Adipocyte (in vitro differentiated cells): ENCODE data around the gene DLG2.

Experiments used
- DNase-seq: peaks from one replicate; pipeline ENCODE4 v3.0.0-alpha.2; 2015; ENCODE audit warnings: low read depth
- H3K27me3 ChIP-seq: replicated peaks from 2 replicates; pipeline ENCODE4 v1.7.0; 2013; ENCODE audit warnings: mild to moderate bottlenecking, low read length, moderate library complexity; ENCODE audit not compliant: control insufficient read depth, insufficient read depth
- H3K36me3 ChIP-seq: 2 replicates; pipeline ENCODE4 v1.7.0; 2013; ENCODE audit warnings: low read length, mild to moderate bottlenecking, moderate library complexity; ENCODE audit not compliant: control insufficient read depth, insufficient read depth, severe bottlenecking
- H3K4me1 ChIP-seq: 2 replicates; pipeline ENCODE4 v1.7.0; 2013; ENCODE audit warnings: mild to moderate bottlenecking, low read length, moderate library complexity; ENCODE audit not compliant: control insufficient read depth, insufficient read depth
- H3K4me3 ChIP-seq: 2 replicates; pipeline ENCODE4 v1.7.0; 2013; ENCODE audit warnings: mild to moderate bottlenecking, low read length, moderate library complexity
- H3K9ac ChIP-seq: 2 replicates; pipeline ENCODE4 v1.7.0; 2013; ENCODE audit warnings: mild to moderate bottlenecking, low read length, moderate library complexity
- H3K9me3 ChIP-seq: 2 replicates; pipeline ENCODE4 v1.7.0; 2013; ENCODE audit warnings: mild to moderate bottlenecking, low read length, moderate library complexity; ENCODE audit not compliant: control insufficient read depth

The DLG2 gene

GRCh38 chr11:84071851-84072250 is 1555.3 kb downstream of the DLG2 start:
- Histone ChIP-seq H3K4me1 (no peaks in the 10 kb centered on the region), H3K36me3 (no peaks in the 10 kb centered on the region), H3K9me3 (no peaks in the 10 kb centered on the region), H3K9ac (no peak overlapping the region), H3K4me3 (no peak overlapping the region), H3K27me3 (no peaks in the 10 kb centered on the region)
- DNase-seq: no peak

- no peak overlapping the region for H3K9ac ChIP-seq
- H3K27me3 ChIP-seq: no peaks in the 10 kb centered on the region
- no peak for DNase-seq
- H3K9me3 ChIP-seq: no peaks in the 10 kb centered on the region
- no peaks in the 10 kb centered on the region for H3K36me3 ChIP-seq
- H3K4me3 ChIP-seq: no peak overlapping the region
- H3K4me1 ChIP-seq: no peaks in the 10 kb centered on the region
Measured at GRCh38 chr11:84069048-84069447, 1558.1 kb downstream of the DLG2 start.

DNA sequence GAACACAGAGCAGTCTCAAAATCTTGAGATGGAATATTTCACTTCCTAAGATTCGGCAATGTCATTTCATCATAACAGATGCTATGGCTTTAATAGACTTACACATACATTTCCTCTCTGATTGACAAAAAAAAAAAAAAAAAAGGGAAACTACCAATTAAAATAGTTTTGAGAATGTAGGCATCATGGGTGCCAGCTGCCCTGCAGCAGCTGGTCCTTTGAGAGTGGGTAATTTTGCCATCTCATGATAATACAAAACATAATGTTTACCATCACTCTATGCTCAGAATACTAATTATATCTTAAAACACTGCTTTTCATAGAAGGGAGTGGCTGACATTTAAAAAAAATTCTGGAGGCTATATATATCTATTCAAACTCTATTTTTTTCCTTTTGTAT is 1565.4 kb downstream of the DLG2 start:
- no peak overlapping the region for H3K4me3 ChIP-seq
- H3K27me3 ChIP-seq: no peaks in the 10 kb centered on the region
- no peaks in the 10 kb centered on the region for H3K36me3 ChIP-seq
- no peak overlapping the region for H3K9ac ChIP-seq
- no peaks in the 10 kb centered on the region for H3K4me1 ChIP-seq
- no peaks in the 10 kb centered on the region for H3K9me3 ChIP-seq
- DNase-seq: no peak

DNA sequence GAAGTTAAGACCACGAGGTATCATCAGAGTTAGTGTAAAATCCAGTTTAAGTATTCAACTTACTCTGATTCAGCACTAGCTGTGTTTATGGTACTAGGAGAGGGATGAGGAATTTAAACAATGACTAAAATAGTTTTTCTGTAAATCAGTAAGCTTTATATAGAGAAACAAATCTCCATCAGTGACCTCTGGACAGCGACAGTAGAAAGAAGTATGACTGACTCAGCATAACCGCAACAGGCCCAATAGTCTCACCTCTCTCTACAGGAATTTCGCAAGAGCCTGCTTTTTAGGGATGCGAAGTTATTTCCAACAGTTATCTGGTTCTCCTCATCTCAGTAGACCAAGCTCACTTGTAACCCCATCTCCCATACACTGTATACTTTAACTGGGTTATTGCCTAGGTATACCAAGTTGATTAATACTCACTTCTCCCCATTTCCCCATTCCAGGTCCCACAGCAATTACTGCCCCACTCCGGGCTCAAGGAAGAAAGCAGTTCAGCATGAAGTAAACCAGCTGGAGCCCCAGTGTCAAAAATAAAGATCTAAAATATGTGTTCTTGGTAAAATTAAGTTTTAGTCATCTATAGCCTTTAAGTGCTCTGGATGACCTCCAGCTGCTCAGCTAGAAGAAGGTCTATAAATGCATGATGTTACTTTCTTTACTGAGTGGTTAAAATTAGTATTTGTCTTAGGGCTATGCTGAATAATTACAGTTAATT is 1570.3 kb downstream of the DLG2 start:
- no peak overlapping the region for H3K9ac ChIP-seq
- no peak overlapping the region for H3K4me3 ChIP-seq
- H3K9me3 ChIP-seq: no peaks in the 10 kb centered on the region
- no peaks in the 10 kb centered on the region for H3K4me1 ChIP-seq
- H3K27me3 ChIP-seq: no peaks in the 10 kb centered on the region
- H3K36me3 ChIP-seq: no peaks in the 10 kb centered on the region
- DNase-seq: no peak

GRCh38 chr11:84045146-84045545 is 1582.0 kb downstream of the DLG2 start:
- Histone ChIP-seq H3K36me3 (no peaks in the 10 kb centered on the region), H3K4me3 (no peak overlapping the region), H3K9ac (no peak overlapping the region)

DNA sequence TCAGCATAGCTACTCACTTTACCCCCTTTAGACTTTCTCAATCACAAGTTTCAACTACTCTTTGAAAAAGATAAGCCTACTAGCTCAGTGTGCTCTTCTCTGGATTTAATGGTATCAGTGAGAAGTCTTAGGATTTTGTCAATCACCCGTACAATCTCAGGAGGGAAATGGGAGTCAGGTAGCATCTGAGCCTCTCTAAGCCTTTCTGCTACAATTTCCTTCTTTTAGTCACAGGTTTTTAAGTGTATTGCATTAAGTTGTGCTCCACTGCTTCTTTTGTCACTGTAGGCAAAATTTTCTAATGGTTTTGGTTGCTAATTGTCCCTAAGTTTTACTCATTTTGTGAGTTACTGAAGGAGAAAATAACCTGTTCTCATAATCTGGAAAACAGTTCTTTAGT is 1582.4 kb downstream of the DLG2 start:
- Histone ChIP-seq H3K9ac (no peak overlapping the region), H3K4me3 (no peak overlapping the region), H3K4me1 (no peaks in the 10 kb centered on the region), H3K36me3 (no peaks in the 10 kb centered on the region), H3K9me3 (no peaks in the 10 kb centered on the region), H3K27me3 (no peaks in the 10 kb centered on the region)
- no peak for DNase-seq

More at GRCh38 chr11:84045146-84045545, 1582.0 kb downstream of the DLG2 start:
- H3K4me1 ChIP-seq: no peaks in the 10 kb centered on the region
- no peaks in the 10 kb centered on the region for H3K9me3 ChIP-seq
- no peaks in the 10 kb centered on the region for H3K27me3 ChIP-seq
- no peak for DNase-seq

DNA sequence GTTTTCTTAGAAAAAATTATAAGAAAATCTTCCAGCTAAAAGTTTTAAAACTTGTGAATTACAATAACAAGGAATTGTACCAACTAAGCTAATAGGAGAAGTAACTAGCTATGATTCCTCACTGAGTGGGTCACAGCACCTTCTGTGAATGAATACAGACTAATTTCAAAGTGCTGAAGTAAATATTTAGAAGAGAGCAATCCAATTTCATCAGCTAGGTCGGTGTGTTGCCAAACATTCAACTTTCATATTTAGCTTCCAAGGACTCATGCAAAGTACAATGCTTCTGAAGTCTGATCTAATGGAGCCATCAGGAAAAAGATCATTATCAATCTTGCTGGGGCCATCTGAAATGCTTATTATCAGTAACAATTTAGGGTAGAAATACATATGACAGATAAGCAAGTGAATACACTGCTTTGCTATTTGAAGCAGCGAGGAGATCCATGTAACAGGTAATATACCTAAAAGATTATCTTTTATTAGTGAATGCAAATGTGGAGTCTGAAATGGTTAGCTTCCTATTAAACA is 1590.4 kb downstream of the DLG2 start:
- H3K36me3 ChIP-seq: no peaks in the 10 kb centered on the region
- H3K9me3 ChIP-seq: no peaks in the 10 kb centered on the region
- no peaks in the 10 kb centered on the region for H3K4me1 ChIP-seq
- H3K9ac ChIP-seq: no peak overlapping the region
- H3K27me3 ChIP-seq: no peaks in the 10 kb centered on the region
- DNase-seq: no peak
- H3K4me3 ChIP-seq: no peak overlapping the region

DNA sequence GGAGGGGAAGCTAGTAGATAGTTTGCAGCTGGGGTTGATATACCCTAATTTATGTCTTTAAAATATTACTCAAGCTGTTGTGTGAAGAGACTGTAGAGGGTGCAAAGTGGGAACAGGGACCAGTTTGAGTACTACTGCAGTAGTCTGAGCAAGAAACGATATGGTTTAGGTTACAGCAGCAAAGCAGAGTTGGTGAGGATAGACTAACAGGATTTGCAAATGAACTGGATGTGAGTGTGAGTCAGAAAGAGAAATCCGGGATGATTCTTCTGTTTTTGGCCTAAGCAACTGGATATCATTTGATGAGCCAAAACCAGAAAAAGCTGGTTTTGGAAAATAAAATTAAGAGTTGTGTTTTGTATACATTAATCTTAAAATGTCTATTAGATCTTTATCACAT is 1591.5 kb downstream of the DLG2 start:
- H3K9me3 ChIP-seq: no peaks in the 10 kb centered on the region
- no peak overlapping the region for H3K4me3 ChIP-seq
- no peak for DNase-seq
- no peaks in the 10 kb centered on the region for H3K4me1 ChIP-seq
- H3K36me3 ChIP-seq: no peaks in the 10 kb centered on the region
- no peak overlapping the region for H3K9ac ChIP-seq
- no peaks in the 10 kb centered on the region for H3K27me3 ChIP-seq

- Histone ChIP-seq H3K9me3 (no peaks in the 10 kb centered on the region), H3K36me3 (no peaks in the 10 kb centered on the region), H3K4me3 (no peak overlapping the region), H3K27me3 (no peaks in the 10 kb centered on the region), H3K9ac (no peak overlapping the region), H3K4me1 (no peaks in the 10 kb centered on the region)
- DNase-seq: no peak
Measured at GRCh38 chr11:84034484-84034883, 1592.7 kb downstream of the DLG2 start.

DNA sequence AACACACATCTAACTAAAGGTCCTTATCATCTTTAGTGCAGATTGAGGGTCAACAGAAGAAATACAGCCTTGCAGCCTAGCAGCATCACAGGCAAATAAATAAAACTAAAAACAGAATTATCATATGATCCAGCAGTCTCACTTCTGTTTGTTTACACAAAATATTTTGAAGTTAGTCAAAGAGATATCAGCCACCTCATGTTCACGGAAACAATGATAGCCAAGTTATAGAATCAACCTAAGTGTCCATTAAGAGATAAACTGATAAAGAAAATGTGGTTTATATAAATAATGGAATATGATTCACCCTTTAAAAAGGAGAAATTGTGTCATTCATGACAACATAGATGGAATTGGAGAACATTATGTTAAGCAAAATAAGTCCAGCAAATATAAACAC is 1602.9 kb downstream of the DLG2 start:
- Histone ChIP-seq H3K4me1 (peaks cover 15% of the 10 kb centered on the region), H3K9ac (no peak overlapping the region), H3K9me3 (no peaks in the 10 kb centered on the region), H3K4me3 (no peak overlapping the region), H3K36me3 (no peaks in the 10 kb centered on the region), H3K27me3 (no peaks in the 10 kb centered on the region)
- DNase-seq: no peak

GRCh38 chr11:84022695-84023094 is 1604.4 kb downstream of the DLG2 start:
- peaks cover 18% of the 10 kb centered on the region for H3K4me1 ChIP-seq
- no peak overlapping the region for H3K9ac ChIP-seq
- H3K27me3 ChIP-seq: no peaks in the 10 kb centered on the region
- H3K36me3 ChIP-seq: no peaks in the 10 kb centered on the region
- no peak for DNase-seq
- H3K9me3 ChIP-seq: no peaks in the 10 kb centered on the region
- no peak overlapping the region for H3K4me3 ChIP-seq

DNA sequence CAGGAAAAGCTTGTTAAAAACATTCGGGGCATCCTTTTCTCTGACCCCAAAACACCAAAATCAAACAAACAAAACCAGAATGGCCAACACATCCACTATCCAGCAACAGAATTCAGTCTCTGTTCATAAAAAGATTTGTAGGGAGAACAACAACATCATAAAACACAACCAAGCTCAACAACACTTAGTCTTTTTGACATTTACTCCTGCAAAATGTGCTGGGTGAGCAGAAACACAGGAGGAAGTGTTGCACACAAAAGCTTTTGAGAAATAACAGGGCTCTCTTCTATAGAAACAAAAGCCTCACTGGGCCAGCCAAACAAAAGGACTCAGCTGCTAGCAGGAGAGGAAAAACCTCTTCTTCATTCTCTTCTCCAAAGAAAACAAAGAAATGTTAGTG is 1604.9 kb downstream of the DLG2 start:
- Histone ChIP-seq H3K4me3 (no peak overlapping the region), H3K36me3 (no peaks in the 10 kb centered on the region), H3K4me1 (peaks cover 18% of the 10 kb centered on the region), H3K27me3 (no peaks in the 10 kb centered on the region), H3K9ac (no peak overlapping the region), H3K9me3 (no peaks in the 10 kb centered on the region)
- DNase-seq: no peak
